Stimulated activated CD8-positive, alpha-beta memory T cell treated with anti-CD3 and anti-CD28 coated beads, Interleukin-2, amount 100 ng/mL, for 48 hours (primary cell): Measurements from ENCODE around the gene PDK4.
"Not testable (repeated sequence)": the region's sequence is repeated elsewhere in the genome, so short reads cannot be mapped to it uniquely, and the experiment has no call there.

Source experiments
- DNase-seq, 2 donors: peaks; one replicate each; pipeline ENCODE4 v3.0.0-alpha.2; 2020; ENCODE audit warnings: low read depth in 2 of 2

Gene PDK4

DNA sequence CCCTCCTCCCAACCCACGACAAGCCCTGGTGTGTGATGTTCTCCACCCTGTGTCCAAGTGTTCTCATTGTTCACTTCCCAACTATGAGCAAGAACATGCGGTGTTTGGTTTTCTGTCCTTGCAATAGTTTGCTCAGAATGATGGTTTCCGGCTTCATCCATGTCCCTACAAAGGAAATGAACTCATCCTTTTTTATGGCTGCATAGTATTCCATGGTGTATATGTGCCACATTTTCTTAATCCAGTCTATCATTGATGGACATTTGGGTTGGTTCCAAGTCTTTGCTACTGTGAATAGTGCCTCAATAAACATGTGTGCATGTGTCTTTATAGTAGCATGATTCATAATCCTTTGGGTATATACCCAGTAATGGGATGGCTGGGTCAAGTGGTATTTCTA lies 8.5 kb upstream of the PDK4 start:
- not testable (repeated sequence) for DNase-seq

- DNase-seq = not testable (repeated sequence)
Measured at GRCh38 chr7:95604397-95604796, 8.1 kb upstream of the PDK4 start.

DNA sequence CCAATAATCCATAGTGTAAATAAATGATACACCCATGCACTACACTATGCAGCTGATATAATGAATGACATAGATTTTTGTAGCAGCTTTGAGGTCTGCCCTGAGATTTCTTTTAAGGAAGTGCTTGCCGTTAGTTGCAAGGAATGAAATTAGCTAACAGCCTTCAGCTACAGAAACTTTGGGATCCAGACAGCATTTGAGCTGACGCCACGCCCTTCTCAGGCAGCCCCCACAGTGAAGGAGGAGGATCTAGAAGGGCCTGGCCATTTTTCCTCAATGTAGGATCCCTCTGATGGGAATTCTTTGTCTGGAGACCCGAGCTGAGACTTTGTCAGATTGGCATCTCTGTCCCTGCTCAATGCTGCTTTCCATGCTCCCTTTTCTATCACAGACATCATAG lies 6.1 kb upstream of the PDK4 start:
- DNase-seq = no peak

DNA sequence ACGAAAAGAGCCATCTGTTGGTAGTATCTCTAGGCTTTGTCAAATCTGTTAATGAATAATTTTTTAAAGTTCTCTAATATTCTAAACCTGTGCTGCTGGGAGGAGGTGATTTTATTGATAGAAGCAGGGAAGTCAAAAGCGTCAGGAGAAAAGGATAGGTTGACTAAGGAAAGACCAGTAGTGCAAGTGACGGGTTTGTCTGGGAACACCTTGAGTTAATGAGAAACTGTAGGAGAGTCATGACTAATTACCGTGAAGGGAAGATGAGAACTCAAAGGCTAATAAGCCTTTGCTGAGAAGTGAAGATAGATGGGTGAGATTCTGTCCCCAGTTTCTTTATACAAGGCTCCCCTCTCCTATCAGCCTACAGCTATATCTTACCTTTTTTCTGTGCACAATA lies 5.0 kb upstream of the PDK4 start:
- DNase-seq = no peak

GRCh38 chr7:95599069-95599468 lies 2.8 kb upstream of the PDK4 start:
- no peak for DNase-seq

GRCh38 chr7:95598511-95598910 lies 2.2 kb upstream of the PDK4 start:
- DNase-seq = no peak

DNA sequence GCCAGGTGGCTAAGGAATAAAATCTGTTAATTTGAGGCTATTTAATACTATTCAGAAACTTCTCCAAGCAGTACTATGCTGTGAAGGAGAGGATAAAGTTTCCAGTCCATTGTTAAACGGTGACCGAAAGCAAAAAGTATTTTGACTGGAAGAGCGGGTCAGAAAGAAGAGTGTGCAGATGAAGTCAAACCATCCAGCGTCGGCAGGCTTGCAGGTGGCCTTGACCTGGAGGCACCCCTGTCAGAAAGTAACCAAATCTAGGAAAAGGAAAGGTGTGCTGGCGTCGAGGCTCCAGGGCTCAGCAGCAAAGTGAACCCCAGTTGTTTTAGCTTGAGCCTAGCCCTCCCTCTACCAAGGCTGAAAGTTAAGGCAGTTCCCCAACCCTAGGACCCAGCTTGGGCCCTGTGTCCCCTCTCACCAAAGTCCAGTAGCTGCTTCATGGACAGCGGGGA lies 544 bp downstream of the PDK4 start:
- no peak for DNase-seq

DNA sequence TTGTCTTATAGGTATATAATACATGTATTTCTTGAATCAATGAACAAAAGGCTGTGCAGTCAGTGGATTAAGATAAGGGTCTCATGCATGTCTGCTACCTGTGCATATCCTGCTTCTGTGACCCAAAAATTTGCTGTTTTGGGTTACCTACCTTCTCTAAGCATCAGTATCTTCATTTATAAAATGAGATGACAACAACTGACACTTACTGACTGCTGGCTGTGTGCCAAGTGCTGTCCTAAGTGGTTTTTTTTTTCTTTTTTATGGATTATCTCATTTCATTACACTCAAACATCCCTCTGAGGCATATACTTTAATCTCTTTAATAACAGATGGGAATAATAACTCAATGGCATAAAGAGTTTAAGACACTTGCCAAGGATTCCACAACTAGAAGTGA lies 2.1 kb downstream of the PDK4 start:
- DNase-seq = no peak

DNA sequence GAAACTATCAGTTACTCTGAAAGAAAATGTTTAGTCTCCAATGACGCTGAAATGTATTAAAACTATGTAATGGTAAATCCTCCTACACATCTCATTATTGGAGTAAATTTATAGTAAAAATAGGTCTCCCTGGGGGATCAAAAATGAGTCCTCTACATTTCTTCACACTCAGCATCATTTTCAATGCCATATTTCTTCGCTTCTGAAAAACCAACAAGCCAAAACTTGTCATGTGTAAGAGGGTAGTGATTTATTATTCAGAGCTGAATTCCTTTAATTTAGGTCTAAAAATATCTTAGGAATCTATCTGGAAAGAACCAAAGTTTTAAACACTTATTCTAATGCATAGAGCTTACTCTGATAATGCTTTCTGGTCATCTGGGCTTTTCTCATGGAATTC lies 3.0 kb downstream of the PDK4 start:
- no peak for DNase-seq

DNA sequence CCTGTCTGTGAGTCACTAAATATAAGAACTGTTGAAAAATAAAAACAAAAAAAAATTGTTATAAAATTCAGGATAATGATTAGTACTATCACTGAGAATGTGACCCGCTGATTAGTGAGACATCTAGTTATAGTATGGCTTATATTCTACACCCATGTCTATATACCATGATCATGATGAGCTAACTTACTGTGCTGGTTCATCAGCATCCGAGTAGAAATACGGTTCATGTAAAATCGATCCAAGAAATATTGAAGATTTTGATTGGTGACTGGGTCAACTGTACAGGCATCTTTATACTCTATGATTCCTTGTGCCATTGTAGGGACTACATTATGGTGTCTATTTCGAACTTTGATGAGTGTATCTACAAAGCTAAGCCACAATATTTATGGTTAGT lies 3.7 kb downstream of the PDK4 start:
- DNase-seq = no peak

DNA sequence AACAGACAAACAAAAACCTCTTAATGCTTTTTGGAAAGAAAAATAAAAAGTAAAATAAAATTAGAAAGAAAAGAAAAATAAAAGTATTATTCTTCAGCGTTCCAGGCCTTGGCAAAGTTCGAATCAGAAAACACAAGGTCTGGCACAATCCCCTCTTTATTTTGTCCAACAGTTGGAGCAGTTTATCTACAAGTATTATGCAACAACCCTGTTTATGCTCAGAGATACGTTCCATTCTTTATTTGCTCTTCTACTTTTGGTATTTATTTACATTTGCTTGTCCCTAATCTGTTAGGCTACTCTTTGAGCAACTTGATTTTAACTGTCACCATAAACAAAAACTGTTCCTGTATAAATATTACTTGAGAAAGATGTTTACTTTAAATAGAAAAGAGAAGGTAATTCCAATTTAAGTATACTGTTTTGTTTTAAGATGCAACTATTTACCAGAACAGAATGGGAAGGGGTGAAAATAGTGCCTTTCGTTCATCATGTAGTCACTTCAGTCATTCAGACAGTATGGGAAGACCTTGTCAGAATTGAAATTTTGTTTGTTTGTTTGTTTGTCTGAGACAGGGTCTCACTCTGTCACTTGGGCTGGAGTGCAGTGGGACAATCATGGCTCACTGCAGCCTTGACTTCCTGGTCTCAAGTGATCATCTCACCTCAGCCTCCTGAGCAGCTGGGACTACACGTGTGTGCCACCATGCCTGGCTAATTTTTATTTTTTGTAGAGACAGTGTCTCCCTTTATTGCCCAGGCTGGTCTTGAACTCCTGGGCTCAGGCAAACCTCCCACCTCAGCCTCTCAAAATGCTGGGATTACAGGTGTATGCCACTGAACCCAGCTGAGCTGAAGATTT lies 5.7 kb downstream of the PDK4 start:
- DNase-seq = no peak

DNA sequence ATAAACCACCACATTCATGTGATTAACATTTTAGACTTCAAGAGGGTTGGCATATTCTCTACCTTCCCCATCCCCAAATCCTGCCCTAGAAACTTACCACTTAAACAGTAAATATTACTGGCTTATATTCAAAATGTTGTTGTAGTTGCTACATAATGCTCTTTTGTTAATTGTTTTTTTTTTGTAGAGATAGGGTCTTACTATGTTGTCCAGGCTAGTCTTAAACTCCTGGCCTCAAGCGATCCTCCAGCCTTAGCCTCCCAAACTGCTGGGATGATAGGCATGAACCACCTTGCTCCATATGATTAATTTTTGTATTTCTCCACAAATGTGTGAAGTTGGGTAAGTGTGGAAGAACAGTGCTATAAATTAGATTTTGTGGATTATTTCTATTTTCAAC lies 6.5 kb downstream of the PDK4 start:
- no peak for DNase-seq

DNA sequence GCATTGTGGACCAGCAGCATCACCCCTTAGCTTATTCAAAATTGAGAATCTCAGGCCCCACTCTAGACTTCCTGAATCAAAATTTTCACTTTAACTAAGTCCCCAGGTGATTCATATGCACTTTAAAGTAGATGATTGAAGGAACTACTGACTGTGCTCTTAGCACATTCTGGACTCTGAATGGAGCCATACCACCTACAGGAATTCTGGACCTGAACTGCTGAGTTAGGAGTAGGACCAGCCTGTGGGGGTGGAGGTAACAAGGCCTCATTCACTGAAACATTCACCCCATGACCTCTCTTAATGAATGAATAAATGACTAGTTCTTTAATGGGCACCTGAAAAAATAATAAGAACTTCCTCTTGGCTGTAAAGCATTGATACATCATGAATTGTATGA lies 7.3 kb downstream of the PDK4 start:
- no peak for DNase-seq

DNA sequence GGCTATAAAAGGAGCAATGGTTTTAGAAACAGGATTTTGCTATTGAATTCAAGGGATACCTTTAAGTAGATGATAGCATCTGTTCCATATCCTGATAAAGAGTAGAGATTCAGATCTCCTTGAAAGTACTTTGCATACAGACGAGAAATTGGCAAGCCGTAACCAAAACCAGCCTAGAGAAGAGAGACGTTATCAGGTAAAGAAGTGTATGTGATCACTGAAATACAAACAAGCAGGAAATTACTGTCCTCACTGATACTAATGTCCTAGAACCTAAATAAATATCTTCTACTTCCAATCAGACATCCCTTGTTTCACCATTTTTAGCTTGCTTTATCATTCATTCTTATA lies 9.4 kb downstream of the PDK4 start:
- DNase-seq = no peak

DNA sequence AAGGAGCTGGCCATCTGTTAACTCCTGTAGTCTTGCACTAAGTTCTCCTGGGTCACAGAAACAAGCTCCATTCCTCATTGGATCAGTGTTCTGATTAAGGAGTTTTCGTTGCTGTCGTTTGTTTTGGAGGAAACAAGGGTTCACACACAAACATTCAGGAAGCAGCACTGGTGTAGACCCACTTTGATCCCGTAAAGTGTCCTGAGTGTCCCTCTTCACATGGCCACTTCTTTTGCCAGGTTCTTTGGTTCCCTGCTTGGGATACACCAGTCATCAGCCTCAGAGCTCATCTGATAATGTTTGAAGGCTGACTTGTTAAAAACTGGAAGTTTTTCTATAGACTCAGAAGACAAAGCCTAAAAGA lies 10.9 kb downstream of the PDK4 start:
- DNase-seq = no peak

DNA sequence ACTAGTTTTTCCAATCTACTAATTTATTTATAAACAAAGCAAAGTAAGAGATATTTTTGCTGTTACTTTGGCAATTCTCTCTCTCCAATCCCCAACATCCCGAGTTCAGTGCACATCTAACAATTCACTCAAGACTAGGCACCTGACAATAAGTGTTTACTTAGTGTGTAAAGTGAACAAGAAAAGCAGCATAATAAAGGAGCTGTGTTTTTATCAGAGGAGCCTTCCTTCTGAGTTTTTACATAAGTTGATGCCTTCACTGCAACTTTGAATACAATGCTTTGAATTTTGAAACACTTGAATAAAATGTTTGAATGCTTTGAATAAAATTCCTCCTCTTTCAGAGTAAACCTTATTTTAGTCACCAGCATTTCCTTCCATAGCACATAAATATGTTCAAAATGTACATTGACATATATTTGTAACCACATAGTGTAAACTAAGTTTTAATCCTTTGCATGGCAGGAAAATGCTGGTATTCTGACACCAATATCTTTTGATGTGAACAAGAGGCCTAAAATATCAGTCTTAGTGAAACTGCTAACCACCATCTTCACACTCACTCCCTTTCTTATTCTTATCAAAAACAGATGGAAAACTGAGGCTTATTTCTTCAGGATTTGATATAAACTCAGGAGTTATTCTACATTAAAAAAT lies 11.4 kb downstream of the PDK4 start:
- DNase-seq = no peak

DNA sequence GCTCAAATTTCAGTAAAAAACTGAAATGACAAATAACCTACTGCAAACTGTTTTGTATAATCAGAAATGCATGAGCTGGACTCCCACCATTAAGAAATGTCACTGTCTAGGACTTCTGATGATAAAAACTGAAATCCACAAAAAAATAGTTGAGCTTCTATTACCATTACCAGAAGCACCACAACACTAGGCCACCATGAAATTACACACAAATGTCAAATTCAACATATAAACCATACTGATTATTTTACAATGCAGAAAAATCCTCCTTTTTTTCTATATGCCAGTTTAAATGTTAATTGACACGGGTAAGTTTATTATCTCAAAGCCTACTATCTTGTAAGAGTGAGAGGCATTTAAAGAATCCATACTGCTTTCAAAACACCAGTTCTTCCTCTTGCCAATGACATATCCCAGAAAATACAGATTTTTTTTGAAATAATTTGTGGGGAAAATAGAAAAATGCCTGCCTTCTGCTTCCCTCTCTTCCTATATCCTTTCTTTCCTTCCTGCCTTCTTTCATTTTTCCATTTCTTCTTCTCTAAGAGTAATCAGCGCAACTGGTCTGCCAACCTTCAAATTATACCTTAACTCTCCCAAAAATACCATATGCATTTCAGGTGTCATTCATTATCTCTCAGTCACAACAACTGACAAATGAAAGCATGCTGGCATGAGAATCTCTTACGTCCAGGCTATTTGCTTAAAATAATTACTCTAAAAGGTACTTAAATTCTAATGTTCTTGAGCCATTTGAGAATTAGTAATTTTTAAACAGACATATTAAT lies 12.3 kb downstream of the PDK4 start:
- no peak for DNase-seq

- DNase-seq = no peak
Measured at GRCh38 chr7:95582578-95583293, 13.6 kb downstream of the PDK4 start.

DNA sequence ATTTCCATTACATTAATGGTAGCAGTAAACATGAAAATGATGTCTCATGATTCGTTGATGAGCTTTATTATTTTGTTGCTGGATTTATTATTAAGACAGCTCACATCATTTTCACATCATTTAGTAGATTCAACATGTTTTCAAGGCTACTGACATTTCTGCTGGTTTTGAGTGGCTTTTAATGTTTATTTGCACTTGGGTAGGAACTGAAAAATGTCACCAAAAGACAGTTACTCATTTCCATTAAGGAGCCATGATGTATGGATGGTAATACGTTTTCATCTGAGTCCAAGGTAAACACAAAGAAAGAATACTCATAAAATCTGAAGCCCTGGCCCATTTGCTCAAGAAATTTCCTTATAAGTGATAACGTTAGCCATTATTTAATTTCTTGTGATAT lies 14.8 kb downstream of the PDK4 start:
- DNase-seq = no peak

- DNase-seq = no peak
Measured at GRCh38 chr7:95579318-95579717, 17.0 kb downstream of the PDK4 start.

DNA sequence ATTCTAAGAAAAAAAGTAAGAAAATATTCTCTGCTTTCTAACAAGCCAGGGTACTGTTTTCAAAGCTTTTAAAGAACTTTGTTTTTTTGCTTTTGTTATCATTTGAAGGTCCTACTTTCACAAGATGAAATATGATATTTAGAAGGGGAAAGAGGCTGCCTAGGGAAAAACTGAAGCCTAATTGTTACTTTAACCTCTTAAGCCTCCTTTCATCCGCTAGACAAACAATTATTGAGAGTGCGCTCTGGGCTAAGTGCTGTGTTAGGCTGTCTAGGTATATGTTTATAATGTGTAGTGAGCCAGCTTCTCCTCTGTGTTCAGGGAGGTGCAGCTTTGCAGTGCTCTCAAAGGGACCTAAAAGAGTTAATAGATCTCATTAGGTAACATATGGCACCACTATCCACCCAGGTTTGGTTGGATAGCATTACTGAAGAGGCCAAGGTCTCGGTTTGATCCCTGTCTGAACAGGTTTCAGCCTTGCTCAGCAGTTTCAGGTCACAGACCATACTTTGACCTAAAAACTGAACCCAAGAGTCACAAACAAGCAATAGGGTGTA lies 17.9 kb downstream of the PDK4 start:
- no peak for DNase-seq

DNA sequence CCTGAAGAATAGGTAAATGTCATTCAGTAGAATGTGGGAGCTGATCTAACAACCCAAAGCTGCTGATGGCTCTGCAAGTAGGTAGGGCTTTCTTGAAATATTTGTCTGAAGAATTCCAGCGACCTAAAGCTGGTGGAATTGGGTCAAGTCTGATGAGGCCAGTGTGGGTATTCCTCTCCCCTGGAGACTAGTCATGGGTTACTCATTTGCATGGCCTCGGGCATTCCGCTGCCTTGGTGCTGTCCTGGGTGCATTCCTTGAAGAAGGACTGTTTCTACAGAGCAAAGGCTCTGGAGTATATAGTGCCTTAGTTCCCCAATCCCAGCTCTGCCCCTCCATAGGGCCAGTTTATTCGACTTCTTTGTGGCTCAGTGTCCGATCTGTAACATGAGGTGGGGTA lies 19.2 kb downstream of the PDK4 start:
- no peak for DNase-seq
